ENCODE data around the gene NLGN1.

DNA sequence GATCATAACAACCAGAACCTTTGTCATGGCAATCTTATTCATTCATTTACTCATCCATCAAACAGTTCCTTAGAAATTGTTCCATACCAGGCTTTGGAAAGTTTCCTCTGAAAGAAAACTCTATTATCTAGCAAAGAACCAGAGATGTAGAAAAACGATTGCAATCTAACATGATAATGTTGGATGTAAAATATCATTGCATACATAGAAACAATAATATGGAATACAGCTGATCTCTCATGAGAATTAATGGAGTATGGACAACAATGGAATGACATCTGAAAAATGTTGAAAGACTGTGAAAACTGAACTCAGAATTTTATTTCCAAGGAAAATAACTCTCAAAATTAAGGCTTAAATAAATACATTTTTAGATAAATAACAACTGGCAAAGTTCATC, 665.4 kb downstream of the NLGN1 start:
- TF ChIP-seq GATA3 (IDR thresholded peaks at IDR 0.05; ENCODE audit: low read depth, low read length) (no peak), GATA2 (IDR thresholded peaks at IDR 0.05; ENCODE audit: low read depth, low read length) (no peak)

Data from SH-SY5Y (cell line).